HG02981 (cell line): ENCODE data around the gene EXOC6B.

ENCODE experiments used
- ATAC-seq: cut with Tn5 transposase; IDR thresholded peaks from one replicate; pipeline ENCODE4 v1.9.1; 2021; ENCODE audit warnings: mild to moderate bottlenecking, moderate library complexity; ENCODE audit not compliant: unreplicated experiment

EXOC6B gene

GRCh38 chr2:72128059-72128842 is 697.6 kb downstream of the EXOC6B start:
- no peak for ATAC-seq

DNA sequence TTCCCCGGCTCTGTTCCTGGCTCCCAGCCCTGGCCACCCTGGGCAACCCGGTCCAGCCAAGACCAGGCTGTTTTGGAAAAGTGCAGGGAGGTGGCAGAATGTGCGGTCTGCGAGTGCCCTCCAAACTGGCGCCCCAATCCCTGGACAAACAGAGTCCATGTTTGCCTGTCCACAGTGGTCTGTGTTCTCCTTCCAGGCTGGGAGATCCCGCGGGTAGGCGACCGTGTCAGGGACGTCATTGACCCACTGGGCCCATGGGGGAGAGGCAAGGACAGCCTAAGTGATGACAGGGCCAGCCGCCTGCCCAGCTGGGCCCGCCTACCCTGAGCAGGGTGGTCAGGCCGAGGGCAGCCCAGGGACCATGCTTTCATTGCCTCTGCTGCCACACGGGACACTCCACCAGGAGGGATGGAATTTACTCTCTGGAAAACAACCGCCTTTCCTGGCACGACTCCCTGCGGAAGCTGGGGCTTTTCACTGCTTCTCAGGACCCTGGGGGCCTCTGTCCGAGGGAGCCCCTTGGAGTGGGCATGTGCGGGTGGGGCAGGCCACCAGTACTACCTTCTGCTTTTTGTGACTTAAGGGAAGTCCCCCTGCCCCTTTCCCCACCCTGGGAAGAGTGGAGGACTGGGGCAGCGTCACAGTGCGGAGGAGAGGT is 698.3 kb downstream of the EXOC6B start:
- no peak for ATAC-seq

DNA sequence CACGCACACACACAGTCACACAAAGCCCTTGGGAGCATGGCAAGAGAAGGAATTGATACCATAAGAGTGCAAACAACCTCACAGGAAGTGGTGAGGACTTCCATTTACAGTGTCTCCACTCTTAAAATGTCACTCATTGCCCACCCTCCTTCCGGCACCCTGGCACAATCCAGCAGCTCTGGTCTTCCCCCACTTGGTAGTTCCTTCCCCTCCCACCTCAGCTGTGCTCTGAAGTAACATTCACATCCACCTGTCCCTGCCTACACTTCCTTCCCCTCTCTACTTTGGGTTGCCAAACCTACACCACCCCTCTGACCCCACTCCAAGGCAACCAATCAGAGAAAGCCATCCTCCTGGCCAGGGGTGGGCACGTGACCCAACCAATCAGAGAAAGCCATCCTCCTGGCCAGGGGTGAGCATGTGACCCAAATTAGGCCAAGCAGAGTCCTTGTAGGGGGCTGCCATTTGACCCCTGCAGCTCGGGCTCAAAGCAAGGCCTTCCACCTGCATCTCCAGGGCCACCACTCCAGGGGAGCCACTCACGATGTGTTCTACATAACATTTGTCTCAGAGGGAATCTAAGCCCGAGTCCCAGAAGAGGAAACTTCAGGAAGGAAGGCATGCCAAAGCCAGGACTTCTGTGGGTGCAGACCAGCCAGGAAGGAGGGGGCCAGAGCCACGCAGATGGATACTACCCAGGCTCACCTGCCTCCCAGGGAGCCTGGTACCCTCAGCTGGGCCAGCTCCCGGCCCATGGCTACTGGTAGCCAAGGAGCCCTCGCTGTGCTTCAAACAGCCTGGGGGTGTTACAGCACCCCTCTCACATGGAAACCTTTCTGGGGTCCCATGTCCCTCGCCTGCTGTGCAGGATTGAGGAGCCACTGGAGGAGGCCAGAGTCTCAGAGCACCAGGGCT is 699.4 kb downstream of the EXOC6B start:
- ATAC-seq, result no peak
